Esophagus muscularis mucosa (tissue), 4 donors: ENCODE results near the gene ID1. TPM values are rescaled to one million over a fixed set of nuclear protein-coding genes. Genes with fewer than 3 reads are reported as not detected.
A peak's percentile ranks its signal among the peaks of the same experiment; 100 is the strongest.

Experiments
- DNase-seq: peaks from one replicate; pipeline ENCODE4 v3.0.0-alpha.2; 2017; ENCODE audit errors: extremely low spot score
- H3K27ac ChIP-seq, 4 donors: fragments of 200-600 bp; sonication (generic); replicated peaks in 1 of 4; 1 replicate in 3 of 4; 2 replicates in 1 of 4; pipeline ENCODE4 v1.5.1; 2016 to 2019; ENCODE audit warnings: mild to moderate bottlenecking in 1 of 4
- H3K27me3 ChIP-seq, 4 donors: fragments of 200-600 bp; sonication (generic); one replicate each; pipeline versions ENCODE4 v1.5.1 to v1.6.0; 2016 to 2019
- H3K36me3 ChIP-seq, 4 donors: fragments of 200-600 bp; sonication (generic); one replicate each; pipeline ENCODE4 v1.5.1; 2016 to 2019
- H3K4me1 ChIP-seq, 4 donors: fragments of 200-600 bp; sonication (generic); one replicate each; pipeline ENCODE4 v1.5.1; 2016 to 2019
- H3K4me3 ChIP-seq, 4 donors: fragments of 200-600 bp; sonication (generic); 1 replicate in 2 of 4; 2 replicates in 2 of 4; pipeline ENCODE4 v1.5.1; 2016 to 2019; ENCODE audit warnings: mild to moderate bottlenecking in 4 of 4, moderate library complexity in 1 of 4
- H3K9me3 ChIP-seq, 4 donors: fragments of 200-600 bp; sonication (generic); 1 replicate in 3 of 4; 2 replicates in 1 of 4; pipeline ENCODE4 v1.5.1; 2016 to 2019
- EP300 ChIP-seq: sonication (generic); formaldehyde crosslinking; IDR thresholded peaks from one replicate; pipeline ENCODE4 v1.6.1; 2017; ENCODE audit warnings: antibody characterized with exemption
- POLR2A ChIP-seq: fragments of 450-650 bp; IDR thresholded peaks from one replicate; pipeline ENCODE4 v1.6.1; 2017; ENCODE audit warnings: antibody characterized with exemption, moderate library complexity, mild to moderate bottlenecking, low read depth
- POLR2AphosphoS5 ChIP-seq, 2 donors: sonication (generic); formaldehyde crosslinking; IDR thresholded peaks; one replicate each; pipeline ENCODE4 v1.6.1; 2017; ENCODE audit warnings: antibody characterized with exemption in 2 of 2
- WGBS: methylation state at CpG from one replicate; pipeline ENCODE4 v1.1.5; 2018; 5-methylcytosine and 5-hydroxymethylcytosine counted together
- intact Hi-C: fragments of 100-400 bp; cut with DNase I; formaldehyde crosslinking; loops from one replicate; pipeline ENCODE4 v1.15.1; 2023
- total RNA-seq, 4 donors: library from RNA; depleted of rRNA; stranded (reverse); fragments of >200 nt; gene quantifications; one replicate each; pipeline versions ENCODE4 v1.1.0 to v1.2.1, GENCODE V29; 2016
- TF ChIP-seq, protein P1 (sequence below), 3 experiments: fragments of 200-600 bp in 2 of 3; fragments of 450-650 bp in 1 of 3; sonication (generic) in 2 of 3; IDR thresholded peaks; one replicate each; pipeline ENCODE4 v1.5.1; 2017 to 2019; ENCODE audit warnings: antibody characterized with exemption in 3 of 3, mild to moderate bottlenecking in 2 of 3, moderate library complexity in 1 of 3

The ID1 gene, protein sequence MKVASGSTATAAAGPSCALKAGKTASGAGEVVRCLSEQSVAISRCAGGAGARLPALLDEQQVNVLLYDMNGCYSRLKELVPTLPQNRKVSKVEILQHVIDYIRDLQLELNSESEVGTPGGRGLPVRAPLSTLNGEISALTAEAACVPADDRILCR
- total RNA-seq = 100 to 1,000 TPM; 199 to 744 (median 532) TPM

DNA sequence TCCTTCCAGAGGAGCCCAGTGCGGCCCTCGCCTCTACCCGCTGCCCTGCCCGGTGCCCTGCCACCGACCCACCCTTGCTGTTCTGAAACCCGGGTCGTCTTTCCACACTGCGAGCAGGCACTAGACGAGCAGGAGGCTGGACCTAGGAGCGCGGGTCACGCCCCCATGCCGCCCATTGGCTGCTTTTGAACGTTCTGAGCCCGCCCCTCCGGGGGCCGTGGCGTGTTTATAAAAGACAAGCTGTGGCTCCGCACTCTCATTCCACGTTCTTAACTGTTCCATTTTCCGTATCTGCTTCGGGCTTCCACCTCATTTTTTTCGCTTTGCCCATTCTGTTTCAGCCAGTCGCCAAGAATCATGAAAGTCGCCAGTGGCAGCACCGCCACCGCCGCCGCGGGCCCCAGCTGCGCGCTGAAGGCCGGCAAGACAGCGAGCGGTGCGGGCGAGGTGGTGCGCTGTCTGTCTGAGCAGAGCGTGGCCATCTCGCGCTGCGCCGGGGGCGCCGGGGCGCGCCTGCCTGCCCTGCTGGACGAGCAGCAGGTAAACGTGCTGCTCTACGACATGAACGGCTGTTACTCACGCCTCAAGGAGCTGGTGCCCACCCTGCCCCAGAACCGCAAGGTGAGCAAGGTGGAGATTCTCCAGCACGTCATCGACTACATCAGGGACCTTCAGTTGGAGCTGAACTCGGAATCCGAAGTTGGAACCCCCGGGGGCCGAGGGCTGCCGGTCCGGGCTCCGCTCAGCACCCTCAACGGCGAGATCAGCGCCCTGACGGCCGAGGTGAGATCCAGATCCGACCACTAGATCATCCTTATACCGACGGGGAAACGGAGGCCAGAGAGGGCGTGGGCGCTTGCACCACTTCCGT is at the start of gene ID1:
Gene ID1 (plus strand): TSS at position 259 of the 871 bp plus-strand sequence. CDS start 99 bp downstream, at position 358.
- Histone ChIP-seq H3K4me1 (peaks cover 42 to 69% (median 61%) of the 10 kb centered on the region in 4 donors), H3K27ac (peak within 1 kb of the TSS; percentile 91 to 98 (median 94)), H3K9me3 (no peaks in the 10 kb centered on the region), H3K4me3 (peak within 1 kb of the TSS; percentile 71 to 83 (median 74)), H3K36me3 (peaks cover 0 to 22% (median 0%) of the 10 kb centered on the region in 4 donors), H3K27me3 (no peaks in the 10 kb centered on the region)
- under 1% methylated on average over 64 of the region's 74 CpGs for WGBS
- peak; percentile 99 for DNase-seq
- TF ChIP-seq EP300 = no peak
- peak; percentile 95 to 100 for TF ChIP-seq POLR2AphosphoS5 (IDR thresholded peaks at IDR 0.05)
- TF ChIP-seq POLR2A = peak; percentile 94
- TF ChIP-seq, protein P1, sequence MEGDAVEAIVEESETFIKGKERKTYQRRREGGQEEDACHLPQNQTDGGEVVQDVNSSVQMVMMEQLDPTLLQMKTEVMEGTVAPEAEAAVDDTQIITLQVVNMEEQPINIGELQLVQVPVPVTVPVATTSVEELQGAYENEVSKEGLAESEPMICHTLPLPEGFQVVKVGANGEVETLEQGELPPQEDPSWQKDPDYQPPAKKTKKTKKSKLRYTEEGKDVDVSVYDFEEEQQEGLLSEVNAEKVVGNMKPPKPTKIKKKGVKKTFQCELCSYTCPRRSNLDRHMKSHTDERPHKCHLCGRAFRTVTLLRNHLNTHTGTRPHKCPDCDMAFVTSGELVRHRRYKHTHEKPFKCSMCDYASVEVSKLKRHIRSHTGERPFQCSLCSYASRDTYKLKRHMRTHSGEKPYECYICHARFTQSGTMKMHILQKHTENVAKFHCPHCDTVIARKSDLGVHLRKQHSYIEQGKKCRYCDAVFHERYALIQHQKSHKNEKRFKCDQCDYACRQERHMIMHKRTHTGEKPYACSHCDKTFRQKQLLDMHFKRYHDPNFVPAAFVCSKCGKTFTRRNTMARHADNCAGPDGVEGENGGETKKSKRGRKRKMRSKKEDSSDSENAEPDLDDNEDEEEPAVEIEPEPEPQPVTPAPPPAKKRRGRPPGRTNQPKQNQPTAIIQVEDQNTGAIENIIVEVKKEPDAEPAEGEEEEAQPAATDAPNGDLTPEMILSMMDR (IDR thresholded peaks at IDR 0.05) = no peak
- intact Hi-C loops = no loop called here

DNA sequence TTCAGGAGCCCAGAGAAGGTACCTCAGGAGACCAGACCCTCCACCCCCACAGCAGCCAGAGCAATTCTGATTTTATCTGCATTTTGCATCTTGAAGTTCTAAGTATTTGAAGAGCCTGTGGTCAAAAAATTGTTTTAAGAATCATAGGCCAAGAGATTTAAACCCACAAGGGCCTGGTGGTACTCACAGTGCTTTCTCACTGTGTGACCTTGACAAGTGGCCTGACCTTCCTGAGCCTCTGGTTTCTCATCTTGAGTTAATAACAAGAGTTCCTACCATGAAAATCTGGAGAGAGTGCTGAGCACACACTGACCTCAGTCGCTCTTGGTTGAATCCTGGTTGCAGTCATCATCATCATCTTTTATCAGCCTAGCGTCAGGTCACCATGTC is 45.4 kb upstream of the ID1 start:
- H3K4me1 ChIP-seq = peaks cover 13 to 36% (median 26%) of the 10 kb centered on the region in 4 donors
- no peak for TF ChIP-seq POLR2A
- TF ChIP-seq EP300 = no peak
- TF ChIP-seq, protein P1 (IDR thresholded peaks at IDR 0.05) = no peak
- no peak for TF ChIP-seq POLR2AphosphoS5 (IDR thresholded peaks at IDR 0.05)
- no peaks in the 10 kb centered on the region for H3K27me3 ChIP-seq
- H3K4me3 ChIP-seq = no peak overlapping the region
- H3K27ac ChIP-seq = peak overlapping the region in 3 of 4 donors; percentile 14 to 77 (median 71)
- peaks cover 25 to 73% (median 64%) of the 10 kb centered on the region in 4 donors for H3K36me3 ChIP-seq
- WGBS = 91% methylated on average over 2 of the region's 2 CpGs
- no peak for DNase-seq
- intact Hi-C loops = no loop called here
- H3K9me3 ChIP-seq = no peaks in the 10 kb centered on the region

DNA sequence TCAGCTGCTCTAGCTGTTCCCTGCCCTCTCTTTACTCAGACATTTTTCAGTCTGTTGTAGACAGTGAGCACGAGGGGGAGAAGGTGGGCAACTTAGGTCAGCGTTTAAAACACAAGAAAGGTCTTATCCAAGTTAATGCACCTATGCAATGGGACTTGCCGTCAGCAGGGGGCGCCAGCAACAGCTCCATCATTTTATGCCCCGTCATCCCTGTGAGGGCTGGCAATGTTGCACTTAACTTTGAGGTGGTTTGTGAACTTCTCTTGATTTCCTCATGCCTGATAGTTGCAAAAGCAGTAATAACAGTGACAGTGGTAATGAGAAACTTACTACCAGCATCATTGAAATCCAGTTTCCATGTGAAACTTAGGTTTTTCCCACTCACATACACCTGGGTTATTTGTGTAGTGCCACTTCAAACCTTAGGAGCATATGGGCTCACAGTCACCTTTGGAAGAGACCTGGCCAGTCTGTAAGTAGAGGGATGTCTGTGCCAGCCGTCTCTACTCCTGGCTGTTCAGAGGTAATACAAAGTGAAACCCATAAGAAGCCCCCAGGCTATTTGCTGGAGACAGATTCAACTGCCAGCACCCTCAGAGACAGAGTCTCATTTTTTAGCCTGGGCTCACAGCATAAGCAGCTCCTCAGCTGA is 44.9 kb upstream of the ID1 start:
- peaks cover 13 to 36% (median 26%) of the 10 kb centered on the region in 4 donors for H3K4me1 ChIP-seq
- no peak overlapping the region for H3K4me3 ChIP-seq
- H3K36me3 ChIP-seq = peaks cover 25 to 73% (median 63%) of the 10 kb centered on the region in 4 donors
- intact Hi-C loops = no loop called here
- peak; percentile 50 to 53 for TF ChIP-seq POLR2AphosphoS5 (IDR thresholded peaks at IDR 0.05)
- TF ChIP-seq POLR2A = no peak
- TF ChIP-seq, protein P1 (IDR thresholded peaks at IDR 0.05) = peak; percentile 81 to 87 (median 84)
- 15% methylated on average over 6 of the region's 6 CpGs for WGBS
- no peaks in the 10 kb centered on the region for H3K9me3 ChIP-seq
- H3K27ac ChIP-seq = peak overlapping the region; percentile 63 to 78 (median 74)
- no peak for DNase-seq
- H3K27me3 ChIP-seq = no peaks in the 10 kb centered on the region

DNA sequence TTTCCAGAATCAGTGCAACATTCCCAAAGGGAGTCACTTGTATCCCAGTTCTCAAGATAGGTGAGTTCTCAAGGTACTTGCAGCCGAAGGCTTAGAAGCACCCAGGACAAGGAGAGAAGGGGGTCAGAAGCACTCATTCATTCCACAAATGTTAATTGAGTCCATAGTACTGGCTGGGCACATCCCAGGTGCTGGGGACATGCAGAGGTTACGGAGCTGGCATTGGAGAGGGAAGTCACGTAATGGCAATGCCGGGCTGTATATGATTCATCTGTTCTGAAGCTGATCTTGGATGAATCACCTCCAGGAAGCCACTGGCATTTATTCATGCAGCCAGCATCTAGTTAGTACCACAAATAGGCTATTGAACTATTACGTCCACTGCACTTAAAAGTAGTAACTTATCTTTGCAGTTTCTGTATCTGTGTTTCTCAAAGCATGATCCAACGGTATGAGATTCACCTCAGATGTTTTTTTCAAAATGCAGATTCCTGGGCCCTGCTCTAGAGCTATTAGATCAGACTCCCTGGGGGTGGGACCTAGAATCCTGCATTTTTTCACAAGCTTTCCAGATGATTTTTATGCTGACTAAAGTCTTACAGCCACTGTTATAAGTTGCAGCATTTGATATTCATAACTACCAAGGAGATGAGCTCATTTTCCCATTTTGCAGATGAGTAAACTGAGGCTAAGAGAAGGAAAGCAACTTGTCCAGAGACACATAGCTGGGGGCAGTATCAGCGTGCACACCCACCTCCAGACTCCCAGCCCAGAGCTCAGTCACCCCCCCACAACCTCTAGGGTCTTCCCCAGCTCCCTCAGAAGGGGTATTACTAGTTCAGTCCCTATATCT is 44.1 kb upstream of the ID1 start:
- peak overlapping the region; percentile 63 to 78 (median 74) for H3K27ac ChIP-seq
- peaks cover 13 to 36% (median 26%) of the 10 kb centered on the region in 4 donors for H3K4me1 ChIP-seq
- WGBS = 35% methylated on average over 7 of the region's 7 CpGs
- peaks cover 25 to 73% (median 61%) of the 10 kb centered on the region in 4 donors for H3K36me3 ChIP-seq
- no peaks in the 10 kb centered on the region for H3K27me3 ChIP-seq
- TF ChIP-seq POLR2AphosphoS5 (IDR thresholded peaks at IDR 0.05) (peak; percentile 24 to 62), POLR2A (no peak)
- H3K4me3 ChIP-seq = no peak overlapping the region
- no peaks in the 10 kb centered on the region for H3K9me3 ChIP-seq
- intact Hi-C loops = no loop called here
- DNase-seq = no peak
